ENCODE data around the gene CYP21A2.

The CYP21A2 gene

DNA sequence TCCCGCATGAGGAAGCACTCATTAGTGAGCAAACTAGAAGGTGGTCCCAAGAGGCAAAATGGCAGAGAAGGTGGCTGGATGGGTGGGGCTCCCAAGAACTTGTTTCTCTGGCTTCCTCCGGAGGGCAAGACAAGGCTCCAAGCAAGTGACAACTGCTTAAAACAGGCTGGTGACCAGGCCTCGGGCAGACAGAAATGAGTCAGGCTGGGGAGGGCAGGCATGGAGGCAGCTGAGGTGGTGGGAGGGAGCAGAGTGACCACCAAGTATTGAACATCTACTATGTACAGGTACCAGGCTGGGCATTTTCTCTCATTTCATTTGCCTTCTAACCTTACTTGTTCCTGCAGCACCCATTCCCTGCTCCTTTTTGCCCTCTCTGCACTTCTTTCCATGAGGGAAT is 37.6 kb downstream of the CYP21A2 start:
- TF ChIP-seq, protein P1, sequence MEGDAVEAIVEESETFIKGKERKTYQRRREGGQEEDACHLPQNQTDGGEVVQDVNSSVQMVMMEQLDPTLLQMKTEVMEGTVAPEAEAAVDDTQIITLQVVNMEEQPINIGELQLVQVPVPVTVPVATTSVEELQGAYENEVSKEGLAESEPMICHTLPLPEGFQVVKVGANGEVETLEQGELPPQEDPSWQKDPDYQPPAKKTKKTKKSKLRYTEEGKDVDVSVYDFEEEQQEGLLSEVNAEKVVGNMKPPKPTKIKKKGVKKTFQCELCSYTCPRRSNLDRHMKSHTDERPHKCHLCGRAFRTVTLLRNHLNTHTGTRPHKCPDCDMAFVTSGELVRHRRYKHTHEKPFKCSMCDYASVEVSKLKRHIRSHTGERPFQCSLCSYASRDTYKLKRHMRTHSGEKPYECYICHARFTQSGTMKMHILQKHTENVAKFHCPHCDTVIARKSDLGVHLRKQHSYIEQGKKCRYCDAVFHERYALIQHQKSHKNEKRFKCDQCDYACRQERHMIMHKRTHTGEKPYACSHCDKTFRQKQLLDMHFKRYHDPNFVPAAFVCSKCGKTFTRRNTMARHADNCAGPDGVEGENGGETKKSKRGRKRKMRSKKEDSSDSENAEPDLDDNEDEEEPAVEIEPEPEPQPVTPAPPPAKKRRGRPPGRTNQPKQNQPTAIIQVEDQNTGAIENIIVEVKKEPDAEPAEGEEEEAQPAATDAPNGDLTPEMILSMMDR (IDR thresholded peaks at IDR 0.05): no peak

DNA sequence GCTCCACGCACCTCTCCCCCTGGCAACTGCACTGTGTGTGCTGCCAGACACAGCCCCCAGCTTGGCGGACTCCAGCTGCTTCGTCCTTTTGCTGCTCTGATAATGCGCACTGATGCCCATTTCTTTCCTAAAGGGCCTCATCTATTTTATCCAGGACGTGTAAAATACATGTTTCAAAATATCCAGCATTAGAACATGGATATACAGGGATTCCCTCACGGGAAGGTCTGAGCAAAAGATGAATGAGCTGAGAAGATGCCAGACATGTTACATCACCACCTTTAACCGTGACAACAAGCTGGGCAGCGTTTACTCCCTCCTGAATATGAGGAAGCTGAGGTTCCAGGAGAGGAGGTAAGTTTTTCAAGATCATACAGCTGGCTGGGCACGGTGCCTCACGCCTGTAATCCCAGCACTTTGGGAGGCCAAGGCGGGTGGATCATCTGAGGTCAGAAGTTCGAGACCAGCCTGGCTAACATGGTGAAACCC is 38.1 kb downstream of the CYP21A2 start:
- TF ChIP-seq, protein P1 (IDR thresholded peaks at IDR 0.05): no peak

DNA sequence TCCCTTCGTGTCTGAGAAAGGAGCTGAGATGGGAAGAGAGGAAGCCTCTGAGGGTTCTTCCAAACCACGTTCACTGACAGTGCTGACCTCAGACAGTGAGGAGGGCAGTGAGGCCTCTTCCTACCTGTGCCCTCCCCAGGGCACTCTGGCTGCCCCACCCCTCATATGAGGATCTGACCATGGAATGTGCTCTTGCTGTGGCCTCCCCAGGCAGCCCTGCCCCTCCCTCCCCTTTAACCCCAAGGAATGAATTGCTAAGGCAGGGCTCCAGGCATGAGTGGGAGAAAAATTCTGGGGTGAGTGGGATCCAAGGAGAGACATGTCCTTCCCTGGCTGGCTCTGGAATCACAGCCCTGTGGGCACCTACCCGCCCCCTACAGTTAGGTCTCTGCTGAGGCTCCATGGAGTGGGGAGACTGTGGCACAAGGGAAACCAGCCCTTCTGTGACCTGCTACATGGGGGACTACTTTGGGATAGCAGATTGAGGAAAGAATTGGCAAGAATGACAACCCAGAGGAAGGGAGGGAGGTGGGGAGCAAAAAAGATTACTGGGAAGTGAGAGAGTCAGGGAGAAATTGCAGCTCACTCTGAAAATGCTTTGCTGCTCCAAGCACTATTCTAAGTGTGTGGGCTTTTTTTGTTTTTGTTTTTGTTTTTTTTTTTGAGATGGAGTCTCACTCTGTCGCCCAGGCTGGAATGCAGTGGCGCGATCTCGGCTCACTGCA is 41.5 kb downstream of the CYP21A2 start:
- TF ChIP-seq, protein P1 (IDR thresholded peaks at IDR 0.05): no peak

GRCh38 chr6:32081168-32081990 is 43.2 kb downstream of the CYP21A2 start:
- TF ChIP-seq, protein P1 (IDR thresholded peaks at IDR 0.05): no peak

DNA sequence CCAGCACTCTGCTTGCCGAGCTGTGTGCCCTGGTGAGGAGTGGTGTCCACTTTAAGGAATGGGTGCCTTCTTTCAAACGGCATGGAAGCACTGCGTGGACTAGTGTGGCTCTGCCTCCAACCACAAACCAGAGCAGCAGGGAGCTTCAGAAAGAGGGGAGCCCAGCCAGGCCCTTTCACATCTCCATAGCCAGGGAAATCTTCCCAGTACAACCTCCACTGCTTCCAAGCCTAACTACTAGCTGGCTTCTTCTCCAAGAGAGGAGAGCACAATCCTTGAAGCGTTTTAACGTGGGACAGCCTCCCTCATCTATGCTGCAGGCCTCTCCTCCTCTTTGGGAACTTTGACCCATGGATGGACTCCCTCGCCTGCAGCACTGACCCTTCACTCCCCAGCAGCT is 44.3 kb downstream of the CYP21A2 start:
- TF ChIP-seq, protein P1 (IDR thresholded peaks at IDR 0.05): no peak

DNA sequence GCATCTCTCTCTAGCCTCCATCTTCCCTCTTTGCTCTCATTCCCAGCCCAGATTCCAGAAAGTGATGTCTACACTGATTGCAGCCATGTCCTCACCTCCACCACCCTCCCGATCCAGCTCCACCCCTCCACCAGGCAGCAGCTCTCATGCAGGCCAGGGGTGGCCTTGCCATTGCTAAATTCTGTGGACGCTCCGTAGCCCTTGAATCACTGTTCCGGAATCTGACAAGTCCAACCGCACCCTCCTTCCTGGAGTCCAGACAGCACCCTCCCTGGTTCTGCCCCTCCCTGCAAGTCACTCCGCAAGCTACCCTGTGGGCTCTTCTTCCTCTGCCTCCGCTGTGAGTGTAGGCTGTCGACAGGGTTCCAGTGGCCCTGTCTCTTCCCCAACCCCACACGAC is 44.7 kb downstream of the CYP21A2 start:
- TF ChIP-seq, protein P1 (IDR thresholded peaks at IDR 0.05): no peak

GRCh38 chr6:32083812-32084768 is 45.9 kb downstream of the CYP21A2 start:
- TF ChIP-seq, protein P1 (IDR thresholded peaks at IDR 0.05): no peak

All from LNCAP (cell line).